HG03175 (cell line): ENCODE data around the gene CDHR5.

Experiments used
- ATAC-seq: cut with Tn5 transposase; IDR thresholded peaks from one replicate; pipeline ENCODE4 v1.9.1; 2021; ENCODE audit warnings: mild to moderate bottlenecking, moderate library complexity; ENCODE audit not compliant: unreplicated experiment

Gene CDHR5

DNA sequence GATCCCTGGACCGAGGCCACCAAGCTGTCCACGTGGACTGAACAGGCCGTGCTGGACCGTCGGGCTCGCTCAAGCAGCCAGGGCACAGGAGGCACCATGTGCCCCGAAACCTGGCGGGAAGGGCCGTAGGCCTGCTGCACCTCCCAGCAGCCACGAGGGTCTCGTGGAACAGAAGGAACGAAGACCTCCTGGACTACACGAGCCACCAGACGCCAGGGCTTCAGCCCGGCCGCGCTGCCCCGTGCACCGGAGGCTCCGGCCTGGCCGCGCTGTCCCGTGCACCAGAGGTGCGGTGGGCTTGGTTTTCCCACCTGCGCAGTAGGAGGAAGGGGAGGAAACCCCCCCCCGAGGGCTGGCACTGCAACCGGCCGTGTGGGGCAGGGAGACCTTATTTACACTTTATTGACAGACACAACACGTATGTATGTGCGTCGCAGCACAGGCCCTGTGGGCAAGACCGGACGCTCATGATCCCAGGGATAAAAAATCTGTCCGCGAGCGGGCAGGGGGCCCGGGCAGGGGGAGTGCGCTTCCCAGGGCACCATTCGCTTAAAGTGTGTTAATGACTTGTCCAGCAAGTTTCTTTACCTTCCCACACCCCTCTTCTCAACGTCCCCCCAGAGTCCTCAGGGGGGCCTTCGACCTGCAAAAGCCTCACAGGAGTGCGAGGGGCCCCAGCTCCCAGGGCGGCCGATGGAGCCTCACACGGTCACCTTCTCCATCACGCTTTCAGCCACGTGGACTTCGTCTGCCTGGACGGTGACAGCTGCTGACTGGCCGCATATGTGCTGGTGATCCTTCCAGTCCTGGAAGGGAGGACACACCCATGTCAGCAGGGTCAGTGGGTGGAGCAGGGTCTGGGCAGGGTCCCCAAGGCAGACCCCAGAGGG is 19.3 kb upstream of the CDHR5 start:
- ATAC-seq, result no peak

DNA sequence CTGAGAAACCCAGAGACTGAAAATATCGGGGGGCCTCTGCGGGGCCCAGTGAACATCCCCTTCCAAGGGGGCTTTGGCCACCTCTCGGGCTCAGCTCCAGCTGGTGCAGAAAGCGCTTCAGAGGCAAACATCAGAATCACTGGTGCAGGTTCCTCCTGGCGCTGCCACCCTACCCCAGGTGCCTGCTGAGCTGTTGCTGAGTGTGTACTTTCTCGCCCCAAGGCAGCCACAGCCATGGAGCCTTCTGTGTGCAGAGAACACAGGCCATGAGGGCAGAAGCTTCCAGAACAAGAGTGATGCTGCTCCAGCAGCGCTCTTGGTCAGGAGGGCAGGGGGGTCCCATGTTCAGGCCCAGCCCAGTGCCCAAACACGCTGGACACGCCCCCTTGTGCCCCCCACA is 18.6 kb upstream of the CDHR5 start:
- ATAC-seq, result no peak

DNA sequence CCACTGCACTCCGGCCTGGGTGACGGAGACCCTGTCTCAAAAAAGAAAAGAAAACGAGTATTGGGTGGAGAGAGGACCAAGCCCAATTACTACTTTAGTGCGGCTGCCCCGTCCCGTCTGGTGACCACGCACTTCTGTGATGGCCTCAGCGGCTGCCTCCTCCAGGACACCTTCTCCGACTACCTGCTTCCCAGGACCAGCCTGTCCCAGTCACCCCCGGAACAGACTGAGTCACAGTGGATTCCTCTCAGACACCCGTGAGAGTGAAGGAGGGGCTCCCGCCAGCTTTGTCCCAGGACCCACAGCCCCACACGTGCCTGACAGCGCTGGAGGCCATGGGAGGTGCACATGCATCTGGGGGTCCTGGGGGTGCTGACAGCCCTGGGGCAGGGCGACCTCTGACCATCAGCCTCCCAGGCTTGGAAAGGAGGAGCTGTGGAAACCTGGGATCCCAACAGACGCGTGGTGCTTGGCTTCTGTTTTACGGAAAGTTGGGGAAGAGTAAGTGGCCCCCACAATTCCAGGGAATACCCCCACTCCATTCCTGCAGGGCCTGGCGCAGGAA is 17.1 kb upstream of the CDHR5 start:
- no peak for ATAC-seq

DNA sequence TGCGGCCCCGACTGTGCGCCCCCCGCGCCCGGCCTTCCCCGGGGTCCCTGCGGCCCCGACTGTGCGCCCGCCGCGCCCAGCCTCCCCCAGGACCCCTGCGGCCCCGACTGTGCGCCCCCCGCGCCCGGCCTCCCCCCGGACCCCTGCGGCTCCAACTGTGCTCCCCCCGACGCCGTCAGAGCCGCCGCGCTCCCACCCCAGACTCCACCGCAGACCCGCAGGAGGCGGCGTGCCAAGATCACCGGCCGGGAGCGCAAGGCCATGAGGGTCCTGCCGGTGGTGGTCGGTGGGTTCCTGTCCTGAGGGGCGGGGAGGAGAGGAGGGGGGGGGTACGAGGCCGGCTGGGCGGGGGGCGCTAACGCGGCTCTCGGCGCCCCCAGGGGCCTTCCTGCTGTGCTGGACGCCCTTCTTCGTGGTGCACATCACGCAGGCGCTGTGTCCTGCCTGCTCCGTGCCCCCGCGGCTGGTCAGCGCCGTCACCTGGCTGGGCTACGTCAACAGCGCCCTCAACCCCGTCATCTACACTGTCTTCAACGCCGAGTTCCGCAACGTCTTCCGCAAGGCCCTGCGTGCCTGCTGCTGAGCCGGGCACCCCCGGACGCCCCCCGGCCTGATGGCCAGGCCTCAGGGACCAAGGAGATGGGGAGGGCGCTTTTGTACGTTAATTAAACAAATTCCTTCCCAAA is 15.4 kb upstream of the CDHR5 start:
- no peak for ATAC-seq

DNA sequence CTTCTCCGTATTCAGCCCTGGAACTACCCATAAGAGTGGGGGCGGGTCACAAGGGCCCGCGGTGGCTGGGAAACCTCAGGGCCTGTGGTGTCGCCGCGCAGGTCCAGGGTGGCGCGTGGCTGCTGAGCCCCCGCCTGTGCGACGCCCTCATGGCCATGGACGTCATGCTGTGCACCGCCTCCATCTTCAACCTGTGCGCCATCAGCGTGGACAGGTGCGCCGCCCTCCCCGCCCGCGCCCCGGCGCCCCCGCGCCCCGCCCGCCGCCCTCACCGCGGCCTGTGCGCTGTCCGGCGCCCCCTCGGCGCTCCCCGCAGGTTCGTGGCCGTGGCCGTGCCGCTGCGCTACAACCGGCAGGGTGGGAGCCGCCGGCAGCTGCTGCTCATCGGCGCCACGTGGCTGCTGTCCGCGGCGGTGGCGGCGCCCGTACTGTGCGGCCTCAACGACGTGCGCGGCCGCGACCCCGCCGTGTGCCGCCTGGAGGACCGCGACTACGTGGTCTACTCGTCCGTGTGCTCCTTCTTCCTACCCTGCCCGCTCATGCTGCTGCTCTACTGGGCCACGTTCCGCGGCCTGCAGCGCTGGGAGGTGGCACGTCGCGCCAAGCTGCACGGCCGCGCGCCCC is 14.7 kb upstream of the CDHR5 start:
- ATAC-seq, result no peak

DNA sequence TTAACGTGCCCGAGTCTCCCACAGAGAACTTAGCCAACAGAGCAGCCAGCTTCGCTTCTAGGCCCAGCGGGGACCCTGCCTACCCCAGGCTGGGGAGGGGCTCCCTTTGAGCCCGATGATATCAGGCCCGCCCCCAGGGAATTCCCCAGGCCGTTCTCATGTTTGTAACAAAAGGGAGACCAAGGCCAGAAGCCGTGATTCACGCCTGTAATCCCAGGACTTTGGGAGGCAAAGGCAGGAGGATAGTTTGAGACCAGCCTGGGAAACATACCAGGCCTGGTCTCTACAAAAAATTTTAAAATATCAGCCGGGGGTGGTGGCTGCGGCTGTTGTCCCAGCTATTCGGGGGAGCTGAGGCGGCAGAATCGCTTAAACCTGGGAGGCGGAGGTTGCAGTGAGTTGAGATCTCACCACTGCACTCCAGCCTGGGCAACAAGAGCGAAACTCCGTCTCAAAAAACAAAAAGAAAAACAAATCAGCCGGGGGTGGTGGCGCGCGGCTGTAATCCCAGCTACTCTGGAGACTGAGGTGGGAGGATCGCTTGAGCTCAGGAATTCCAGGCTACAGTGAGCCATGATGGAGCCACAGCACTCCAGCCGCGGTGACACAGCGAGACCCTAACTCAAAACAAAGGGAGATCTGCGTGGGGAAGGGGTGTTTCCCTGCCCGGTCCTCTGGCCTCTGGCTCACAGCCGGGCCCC is 14.0 kb upstream of the CDHR5 start:
- ATAC-seq, result no peak

DNA sequence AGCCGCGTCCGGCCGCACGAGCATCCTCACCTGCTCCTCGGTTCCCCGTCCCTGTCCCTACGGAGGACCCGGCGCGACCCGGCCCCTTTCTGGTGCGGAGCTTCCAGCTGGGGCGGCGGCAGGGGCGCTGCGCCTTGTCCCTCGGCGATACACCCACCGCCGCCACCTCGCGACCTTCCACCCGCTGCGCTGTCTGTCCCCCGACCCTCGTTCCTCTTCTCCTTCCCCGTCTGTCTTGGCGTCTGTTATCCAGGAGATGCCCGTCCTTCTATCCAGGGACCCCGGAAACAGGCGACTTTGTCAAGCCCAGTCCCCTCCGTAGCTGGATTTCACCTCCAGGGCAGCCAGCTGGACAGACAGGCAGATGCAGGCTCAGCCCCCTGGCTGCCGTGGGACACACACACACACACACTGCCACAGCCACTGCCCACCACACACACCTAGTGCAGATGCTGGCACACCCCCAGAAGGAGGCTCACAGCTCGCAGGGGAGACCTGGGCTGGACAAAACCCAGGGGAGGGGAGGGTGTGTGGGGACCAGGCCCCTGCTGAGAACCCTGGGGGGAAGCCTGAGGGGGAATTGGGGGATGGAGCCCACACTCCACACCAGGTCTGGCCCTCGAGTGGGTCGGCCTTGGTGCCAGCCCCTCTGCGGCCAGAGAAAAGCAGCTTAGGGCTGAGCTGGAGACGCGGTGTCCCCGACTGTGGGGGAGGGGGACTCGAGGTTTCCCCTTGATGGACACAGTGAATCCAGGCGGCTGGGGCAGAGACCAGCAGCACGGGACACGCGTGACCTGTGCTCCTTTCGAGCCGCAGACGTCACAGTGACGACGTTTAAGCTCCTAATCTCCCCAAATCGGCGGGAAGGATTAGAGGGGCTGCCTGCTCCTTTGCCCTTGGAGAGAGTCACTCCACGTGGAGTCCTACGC is 13.1 kb upstream of the CDHR5 start:
- no peak for ATAC-seq

DNA sequence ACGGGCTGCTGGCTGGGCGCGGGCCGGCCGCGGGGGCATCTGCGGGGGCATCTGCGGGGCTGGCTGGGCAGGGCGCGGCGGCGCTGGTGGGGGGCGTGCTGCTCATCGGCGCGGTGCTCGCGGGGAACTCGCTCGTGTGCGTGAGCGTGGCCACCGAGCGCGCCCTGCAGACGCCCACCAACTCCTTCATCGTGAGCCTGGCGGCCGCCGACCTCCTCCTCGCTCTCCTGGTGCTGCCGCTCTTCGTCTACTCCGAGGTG is 12.5 kb upstream of the CDHR5 start:
- ATAC-seq, result no peak

DNA sequence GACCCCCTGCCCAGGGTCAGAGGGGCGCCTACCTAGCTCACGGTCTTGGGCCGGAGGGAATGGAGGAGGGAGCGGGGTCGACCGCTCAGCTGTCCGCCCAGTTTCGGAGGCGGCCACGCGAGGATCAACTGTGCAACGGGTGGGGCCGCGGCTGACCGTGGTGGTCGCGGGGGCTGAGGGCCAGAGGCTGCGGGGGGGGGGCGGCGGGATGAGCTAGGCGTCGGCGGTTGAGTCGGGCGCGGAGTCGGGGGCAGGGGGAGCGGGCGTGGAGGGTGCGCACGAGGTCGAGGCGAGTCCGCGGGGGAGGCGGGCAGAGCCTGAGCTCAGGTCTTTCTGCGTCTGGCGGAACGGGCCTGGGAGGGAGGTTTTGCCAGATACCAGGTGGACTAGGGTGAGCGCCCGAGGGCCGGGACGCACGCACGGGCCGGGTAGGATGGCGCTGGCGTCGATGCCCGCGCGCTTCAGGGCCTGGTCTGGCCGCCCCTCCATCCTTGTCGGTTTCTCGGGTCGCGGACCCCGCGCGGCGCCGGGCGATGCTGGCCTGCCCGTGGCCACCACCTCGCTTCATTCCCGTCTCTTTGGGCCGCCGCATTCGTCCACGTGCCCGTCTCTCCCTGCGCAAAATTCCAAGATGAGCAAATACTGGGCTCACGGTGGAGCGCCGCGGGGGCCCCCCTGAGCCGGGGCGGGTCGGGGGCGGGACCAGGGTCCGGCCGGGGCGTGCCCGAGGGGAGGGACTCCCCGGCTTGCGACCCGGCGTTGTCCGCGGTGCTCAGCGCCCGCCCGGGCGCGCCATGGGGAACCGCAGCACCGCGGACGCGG is 12.0 kb upstream of the CDHR5 start, which contains the start of gene DRD4:
Gene DRD4, plus strand, starts transcription at position 759 of the 822 bp plus-strand sequence. Its CDS starts 36 bp downstream, at position 795.
- no peak for ATAC-seq

DNA sequence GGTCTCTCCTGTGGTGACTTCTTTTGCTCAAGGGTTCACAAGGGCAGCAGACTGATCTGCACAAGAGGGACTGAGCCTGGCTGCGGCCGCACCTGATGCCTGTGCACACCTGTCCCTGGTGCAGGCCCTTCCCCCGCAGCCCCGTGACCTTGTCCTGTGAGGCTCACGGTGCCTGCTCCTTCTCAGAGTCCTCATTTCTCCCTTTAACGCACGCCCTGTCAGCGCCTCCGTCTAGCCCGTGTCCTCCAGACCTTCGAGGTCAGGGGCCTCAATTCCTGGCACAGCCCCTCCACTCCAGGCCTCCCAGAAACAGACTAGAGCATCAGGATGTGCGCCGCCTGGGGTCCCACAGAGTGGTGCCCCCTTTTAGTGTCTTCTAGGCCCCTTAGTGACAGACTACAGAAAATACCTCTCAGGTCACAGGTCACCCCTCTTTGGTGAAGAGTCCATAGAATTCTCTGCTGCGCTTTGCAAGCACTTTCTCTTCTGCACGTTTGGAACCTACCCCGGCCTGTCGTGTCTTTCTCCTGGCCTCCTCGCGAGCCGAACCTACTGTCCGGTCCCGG is 11.3 kb upstream of the CDHR5 start:
- no peak for ATAC-seq

DNA sequence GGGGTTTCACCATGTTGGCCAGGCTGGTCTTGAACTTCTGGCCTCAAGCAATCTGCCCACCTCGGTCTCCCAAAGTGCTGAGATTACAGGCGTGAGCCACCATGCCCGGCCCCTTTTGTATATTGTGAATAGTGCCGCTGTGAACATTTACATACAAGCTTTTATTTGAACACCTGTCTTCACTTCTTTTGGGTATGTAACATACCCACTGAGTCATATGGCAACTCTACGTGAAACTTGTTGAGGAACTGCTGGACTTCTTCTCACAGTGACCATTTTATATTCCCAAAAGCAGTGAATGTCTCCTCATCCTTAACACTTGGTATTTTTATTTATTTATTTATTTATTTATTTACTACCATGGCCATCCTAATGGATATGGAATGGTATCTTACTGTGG is 6.1 kb upstream of the CDHR5 start:
- ATAC-seq, result no peak

DNA sequence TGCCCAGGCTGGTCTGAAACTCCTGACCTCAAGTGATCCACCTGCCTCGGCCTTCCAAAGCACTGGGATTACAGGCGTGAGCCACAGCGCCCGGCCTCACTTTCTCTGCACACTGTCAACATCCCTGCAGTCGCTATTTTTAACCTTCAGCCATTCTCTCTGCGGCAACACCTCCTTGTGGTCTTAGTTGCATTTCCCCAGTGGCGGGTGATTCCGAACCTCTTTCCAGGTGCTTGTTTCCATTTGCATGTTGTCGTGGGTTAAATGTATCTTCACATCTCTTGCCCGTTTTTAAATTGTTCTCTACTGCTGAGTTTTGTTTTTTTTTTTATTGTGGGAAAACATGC is 4.5 kb upstream of the CDHR5 start:
- ATAC-seq, result no peak

DNA sequence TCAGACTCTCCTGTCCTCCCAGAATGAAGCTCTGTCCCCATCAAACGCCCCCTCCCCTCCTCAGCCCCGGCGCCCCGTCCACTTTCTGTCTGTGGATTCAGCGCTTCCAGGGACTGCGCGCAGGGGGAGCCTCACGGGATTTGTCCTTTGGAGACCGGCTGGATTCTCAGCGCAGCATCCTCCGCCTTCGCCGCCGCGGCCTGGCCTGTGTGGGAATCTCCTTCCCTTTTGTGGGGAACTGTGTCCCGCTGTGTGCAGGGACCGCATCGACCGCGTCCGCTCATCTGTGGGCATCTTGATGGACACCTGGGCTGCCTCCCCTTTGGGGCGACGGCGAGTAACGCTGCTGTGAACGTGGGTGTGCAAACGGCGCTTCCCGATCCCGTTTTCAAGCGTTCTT is 3.3 kb upstream of the CDHR5 start:
- ATAC-seq, result no peak

DNA sequence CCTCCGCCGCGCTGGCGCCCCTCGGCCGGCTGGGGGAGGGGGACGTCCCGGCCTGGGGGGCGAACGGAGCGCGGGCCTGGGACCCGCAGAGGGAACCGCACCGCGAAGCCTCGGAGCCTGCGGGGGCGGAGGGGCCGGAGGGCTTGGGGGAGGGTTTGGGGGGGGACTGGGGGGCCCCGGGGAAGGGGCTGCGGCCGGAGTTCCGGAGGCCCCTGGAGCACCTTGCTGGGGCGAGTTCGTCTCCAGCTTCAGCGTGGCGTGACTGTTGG is 2.5 kb upstream of the CDHR5 start:
- ATAC-seq, result no peak

DNA sequence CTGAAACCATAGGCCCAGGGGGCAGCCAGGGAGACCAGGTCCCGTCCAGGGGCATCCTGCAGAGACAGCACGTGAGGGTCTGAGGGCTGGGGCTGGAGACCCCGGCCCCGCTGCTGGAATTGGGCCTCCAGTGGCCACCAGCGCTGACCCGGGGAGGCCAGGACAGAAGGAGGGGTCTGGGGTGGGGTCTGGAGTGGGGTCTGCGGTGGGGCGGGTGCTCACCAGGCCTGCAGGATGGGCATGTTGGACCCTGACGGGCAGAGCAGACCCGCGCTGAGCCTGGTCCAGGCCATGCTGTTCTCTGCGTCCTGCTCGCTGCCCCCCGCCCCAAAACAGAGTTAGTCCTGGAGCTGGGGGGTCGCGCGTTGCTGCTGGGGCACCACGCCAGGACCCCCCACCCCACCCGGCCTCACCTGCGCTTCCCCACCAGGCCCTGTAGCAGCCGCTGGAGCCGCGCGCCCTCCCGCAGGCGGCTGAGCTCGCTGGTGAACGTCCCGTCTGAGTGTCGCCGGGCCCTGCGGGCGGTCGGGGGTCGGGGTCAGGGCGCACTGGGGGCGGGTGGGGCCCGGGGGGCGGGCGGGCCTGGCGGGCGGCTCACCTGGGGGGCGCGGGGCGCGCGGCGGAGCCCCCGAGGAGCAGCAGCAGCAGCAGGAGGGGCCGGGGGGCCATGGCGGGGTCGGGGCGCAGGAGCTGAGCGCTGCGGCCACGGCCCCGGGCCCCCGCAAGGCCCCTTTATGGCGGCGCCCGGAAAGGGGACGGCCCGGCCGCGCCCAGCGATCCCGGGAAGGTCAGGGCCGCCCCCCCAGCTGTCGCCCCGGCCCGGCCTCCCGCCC is 1.9 kb upstream of the CDHR5 start, which contains the start of gene SCT:
Gene SCT, minus strand, starts transcription at position 707 of the 833 bp plus-strand sequence. Its CDS starts 38 bp downstream, at position 669.
- ATAC-seq, result no peak

DNA sequence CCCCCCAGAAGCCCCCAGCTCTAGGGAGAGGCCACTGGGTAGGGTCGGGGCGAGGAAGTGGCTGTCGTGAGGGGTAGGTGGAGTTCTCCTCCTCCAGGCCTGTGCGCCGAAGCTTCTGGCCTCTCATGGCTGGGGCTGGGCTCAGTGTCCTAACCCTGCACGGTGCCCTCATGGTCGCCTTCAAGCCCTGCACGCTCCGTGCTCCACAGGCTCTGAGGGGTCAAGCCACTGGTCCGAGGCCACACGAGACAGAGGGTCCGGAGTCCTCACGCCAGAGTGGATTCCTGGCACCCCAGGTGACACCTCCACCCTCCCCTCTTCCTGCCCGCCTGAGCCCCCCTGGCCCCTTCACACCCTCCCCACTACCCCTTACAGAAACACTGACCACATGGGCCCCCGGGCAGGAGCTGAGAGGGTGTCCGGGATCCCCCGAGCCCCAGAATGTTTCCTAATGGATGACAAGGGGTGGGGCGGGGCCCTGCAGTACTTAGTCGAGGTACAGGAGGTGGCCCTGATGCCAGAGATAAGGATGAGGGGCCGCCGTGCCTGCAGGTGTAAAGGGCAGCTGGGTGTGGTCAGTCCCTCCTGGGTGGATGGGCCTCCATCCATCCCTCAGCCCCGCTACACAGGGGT is 997 bp upstream of the CDHR5 start:
- ATAC-seq, result no peak

DNA sequence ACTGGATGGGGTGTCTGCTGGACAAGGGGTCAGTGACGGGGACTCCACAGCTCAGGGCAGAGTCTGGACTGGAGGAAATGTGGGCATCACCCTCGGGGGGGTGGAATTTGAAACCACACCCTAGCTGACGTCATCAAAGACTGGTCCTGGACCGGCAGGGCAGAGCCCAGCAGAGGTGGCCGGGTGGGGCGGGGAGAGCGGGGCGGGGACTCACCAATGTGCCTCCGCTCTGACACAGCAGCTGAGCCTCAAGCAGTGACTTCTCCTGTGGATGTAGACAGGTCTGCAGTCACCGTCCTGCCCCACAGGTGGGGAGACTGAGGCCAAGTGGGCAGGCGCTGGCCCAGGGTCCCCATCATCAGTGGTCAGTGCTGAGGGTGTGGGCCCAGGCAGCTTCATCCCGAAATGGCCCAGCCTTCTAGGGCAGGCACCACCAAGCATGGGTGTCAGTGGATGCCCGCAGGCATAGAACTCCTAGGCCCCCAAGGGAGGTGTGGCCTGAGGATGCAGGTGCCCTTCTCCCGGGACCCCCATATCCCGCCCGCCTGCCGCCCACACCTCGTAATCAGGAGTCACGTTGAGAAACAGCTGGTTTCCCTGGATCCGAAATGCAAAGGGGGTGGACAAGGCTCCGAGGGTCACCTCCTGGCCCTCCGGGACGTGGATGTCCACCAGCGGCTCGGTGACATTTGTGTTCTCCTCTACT is 603 bp downstream of the CDHR5 start:
- ATAC-seq, result no peak
